ENCODE measurements around the gene GLP1R.

The GLP1R gene

DNA sequence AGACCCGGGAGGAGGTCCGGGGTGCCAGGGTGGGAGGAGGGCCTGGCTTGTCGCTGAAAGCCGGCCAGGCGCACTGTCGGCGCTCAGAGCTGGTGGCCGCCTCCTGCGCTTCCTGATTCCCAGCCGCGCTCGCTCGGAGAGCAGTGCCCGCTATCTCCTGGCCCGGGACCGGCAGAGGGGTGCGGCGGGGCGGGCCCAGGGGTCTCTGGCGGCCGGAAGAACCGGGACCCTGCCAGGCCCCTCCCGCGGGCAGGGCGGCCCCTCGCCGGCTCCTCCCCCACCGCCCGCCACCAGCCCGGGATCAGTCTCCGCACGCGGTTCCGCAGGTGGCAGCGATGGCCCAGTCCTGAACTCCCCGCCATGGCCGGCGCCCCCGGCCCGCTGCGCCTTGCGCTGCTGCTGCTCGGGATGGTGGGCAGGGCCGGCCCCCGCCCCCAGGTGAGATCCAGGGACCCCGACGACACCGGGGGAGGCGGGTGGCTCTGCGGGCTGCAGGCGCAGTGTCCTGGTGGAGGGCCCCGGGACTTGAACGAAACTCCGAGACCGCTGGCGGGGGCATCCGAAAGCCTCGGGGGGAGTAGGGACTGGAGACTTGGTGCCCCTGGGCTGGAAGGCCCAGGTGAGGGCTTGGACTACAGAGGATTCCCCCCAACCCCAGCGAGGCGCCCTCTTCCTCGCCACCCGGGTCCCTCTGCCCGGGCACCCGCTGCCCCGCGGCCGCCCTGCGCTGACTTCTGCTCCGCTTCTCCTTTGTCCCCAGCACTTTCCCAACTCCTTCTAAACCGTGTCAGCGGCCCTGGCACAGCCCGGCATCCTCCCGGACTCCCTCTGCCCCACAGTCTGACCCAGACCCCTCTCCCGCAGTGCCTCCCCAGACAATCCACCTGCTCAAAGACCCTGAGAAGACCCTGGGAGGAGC lies at the start of gene GLP1R:
GLP1R (plus strand) TSS at position 301 of the 919 bp plus-strand sequence; CDS start at position 361, 60 bp downstream.
- no peak for FAIRE-seq

- FAIRE-seq: no peak
Measured at GRCh38 chr6:39003072-39003471, 45.5 kb upstream of the GLP1R start.

- FAIRE-seq: no peak
Measured at GRCh38 chr6:39003492-39003891, 45.1 kb upstream of the GLP1R start.

DNA sequence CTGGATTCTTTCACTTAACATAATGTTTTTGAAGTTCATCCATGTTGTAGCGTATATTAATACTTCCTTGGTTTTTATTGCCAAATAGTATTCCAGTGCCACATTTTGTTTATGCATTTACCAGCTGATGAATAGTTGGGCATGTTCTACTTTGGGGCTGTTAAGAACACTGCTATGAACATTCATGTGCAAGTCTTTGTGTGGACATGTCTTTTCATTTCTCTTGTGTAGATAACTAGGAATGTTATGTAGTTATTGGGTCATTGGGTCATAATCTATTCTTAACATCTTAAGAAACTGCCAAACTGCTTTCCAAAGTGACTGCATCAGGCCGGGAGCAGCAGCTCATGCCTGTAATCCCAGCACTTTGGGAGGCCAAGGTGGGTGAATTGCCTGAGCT lies 43.8 kb upstream of the GLP1R start:
- FAIRE-seq: no peak

- no peak for FAIRE-seq
Measured at GRCh38 chr6:39005774-39006173, 42.8 kb upstream of the GLP1R start.

- no peak for FAIRE-seq
Measured at GRCh38 chr6:39007575-39007974, 41.0 kb upstream of the GLP1R start.

DNA sequence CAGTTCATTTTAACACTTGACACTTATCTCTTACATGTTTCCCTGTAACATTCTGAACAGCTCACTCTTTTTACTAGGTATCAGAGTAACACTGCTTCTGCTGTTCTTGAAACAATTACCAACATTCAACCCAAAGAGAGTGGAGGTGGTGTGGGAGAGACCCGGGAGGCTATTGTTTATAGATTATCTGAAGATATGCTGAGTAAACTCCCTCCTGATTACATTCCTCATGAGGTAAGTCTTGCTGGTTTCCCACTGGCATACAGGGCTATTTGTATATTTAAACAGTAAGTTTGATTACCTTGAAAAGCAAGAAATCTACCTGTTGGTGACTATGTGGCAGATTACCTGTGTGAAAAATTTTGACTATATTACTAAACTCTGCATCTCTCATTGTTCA lies 39.8 kb upstream of the GLP1R start:
- no peak for FAIRE-seq

GRCh38 chr6:39009476-39009875 lies 39.1 kb upstream of the GLP1R start:
- no peak for FAIRE-seq

- FAIRE-seq: no peak
Measured at GRCh38 chr6:39016839-39017546, 31.6 kb upstream of the GLP1R start.

GRCh38 chr6:39017547-39017880 lies 31.1 kb upstream of the GLP1R start:
- FAIRE-seq: no peak

DNA sequence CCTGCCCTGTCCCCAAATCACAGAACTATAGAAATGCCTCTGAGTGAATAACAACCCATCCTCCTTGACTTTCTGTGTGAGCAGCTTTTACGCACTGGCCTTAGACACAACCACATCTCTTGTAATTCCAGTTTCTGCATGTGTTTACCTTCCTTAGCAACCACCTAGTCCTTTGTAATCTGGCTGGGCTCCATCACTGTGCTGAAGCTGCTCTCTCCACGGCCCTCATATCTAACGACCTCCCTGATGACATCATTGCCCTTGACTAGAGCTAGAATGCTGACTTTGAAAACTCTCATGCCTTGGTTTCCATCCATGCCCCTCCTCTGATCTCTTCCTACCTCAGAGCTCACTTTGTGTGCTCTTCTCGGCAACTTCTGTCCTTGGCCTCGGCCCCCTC lies 30.5 kb upstream of the GLP1R start:
- no peak for FAIRE-seq

- no peak for FAIRE-seq
Measured at GRCh38 chr6:39020136-39020535, 28.4 kb upstream of the GLP1R start.

- FAIRE-seq: no peak
Measured at GRCh38 chr6:39021041-39021440, 27.5 kb upstream of the GLP1R start.

GRCh38 chr6:39021779-39022178 lies 26.8 kb upstream of the GLP1R start:
- FAIRE-seq: no peak

DNA sequence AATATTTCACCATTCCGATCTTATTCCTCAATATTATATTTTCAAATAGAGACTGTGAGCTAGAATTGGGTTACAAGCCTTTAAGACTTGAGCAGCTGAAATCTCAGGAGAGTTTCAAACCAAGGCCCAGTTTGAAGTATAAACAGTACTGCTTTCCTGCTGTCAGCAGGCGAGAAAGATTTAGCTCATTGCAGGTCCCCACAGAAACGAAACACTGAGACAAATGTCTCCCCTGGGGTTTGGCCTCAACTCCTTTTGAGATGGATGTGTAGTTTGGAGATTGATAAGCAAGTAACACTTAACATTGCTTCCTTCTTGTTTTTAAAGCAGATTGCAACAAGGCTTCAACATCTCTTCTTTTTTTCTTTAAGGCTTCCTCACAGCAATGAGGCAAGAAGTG lies 22.4 kb upstream of the GLP1R start:
- FAIRE-seq: no peak

- FAIRE-seq: no peak
Measured at GRCh38 chr6:39029156-39030011, 19.2 kb upstream of the GLP1R start.

- no peak for FAIRE-seq
Measured at GRCh38 chr6:39035681-39036080, 12.9 kb upstream of the GLP1R start.

GRCh38 chr6:39037082-39037508 lies 11.5 kb upstream of the GLP1R start:
- FAIRE-seq: no peak

GRCh38 chr6:39037707-39038106 lies 10.9 kb upstream of the GLP1R start:
- FAIRE-seq: no peak

GRCh38 chr6:39040080-39040673 lies 8.4 kb upstream of the GLP1R start:
- no peak for FAIRE-seq

- FAIRE-seq: no peak
Measured at GRCh38 chr6:39041072-39041471, 7.5 kb upstream of the GLP1R start.

GRCh38 chr6:39043776-39044175 lies 4.8 kb upstream of the GLP1R start:
- FAIRE-seq: no peak

DNA sequence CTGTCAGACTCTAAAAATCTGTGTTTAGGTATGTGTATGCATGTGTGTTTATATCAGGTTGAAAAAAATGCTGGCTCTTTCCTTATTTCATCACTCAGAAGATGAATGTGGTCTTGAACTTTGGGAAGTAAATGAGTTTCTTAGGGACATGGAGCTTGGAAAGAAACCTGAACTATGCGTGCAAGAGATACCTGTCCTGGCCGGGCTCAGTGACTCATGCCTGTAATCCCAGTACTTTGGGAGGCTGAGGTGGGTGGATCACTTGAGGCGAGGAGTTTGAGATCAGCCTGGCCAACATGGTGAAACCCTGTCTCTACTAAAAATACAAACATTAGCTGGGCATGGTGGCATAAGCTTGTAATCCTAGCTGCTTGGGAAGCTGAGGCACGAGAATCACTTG lies 4.4 kb upstream of the GLP1R start:
- FAIRE-seq: no peak

All from endometrium (tissue), 2 donors.